HG02571 (cell line): ENCODE measurements around the gene SEC14L6.

Experiments
- ATAC-seq: cut with Tn5 transposase; IDR thresholded peaks from one replicate; pipeline ENCODE4 v1.9.1; 2021; ENCODE audit warnings: mild to moderate bottlenecking, moderate library complexity; ENCODE audit not compliant: unreplicated experiment

The SEC14L6 gene

GRCh38 chr22:30538280-30538679 is 8.3 kb downstream of the SEC14L6 start:
- ATAC-seq: no peak

GRCh38 chr22:30537083-30537731 is 9.3 kb downstream of the SEC14L6 start:
- no peak for ATAC-seq

GRCh38 chr22:30535182-30535581 is 11.4 kb downstream of the SEC14L6 start:
- no peak for ATAC-seq

- no peak for ATAC-seq
These were observed 14.6 kb downstream of the SEC14L6 start for GRCh38 chr22:30531651-30532608.

- no peak for ATAC-seq
These were observed 19.9 kb downstream of the SEC14L6 start for GRCh38 chr22:30526656-30527055.

- ATAC-seq: no peak
These were observed 22.7 kb downstream of the SEC14L6 start for GRCh38 chr22:30523646-30524489.

GRCh38 chr22:30521368-30522156 is 25.0 kb downstream of the SEC14L6 start:
- ATAC-seq: no peak

GRCh38 chr22:30519842-30520425 is 26.6 kb downstream of the SEC14L6 start:
- ATAC-seq: no peak

GRCh38 chr22:30516731-30517130 is 29.8 kb downstream of the SEC14L6 start:
- no peak for ATAC-seq

- ATAC-seq: no peak
These were observed 30.3 kb downstream of the SEC14L6 start for GRCh38 chr22:30516273-30516672.

GRCh38 chr22:30514252-30514651 is 32.3 kb downstream of the SEC14L6 start:
- no peak for ATAC-seq

- ATAC-seq: no peak
These were observed 33.1 kb downstream of the SEC14L6 start for GRCh38 chr22:30513462-30513861.

- ATAC-seq: no peak
These were observed 34.6 kb downstream of the SEC14L6 start for GRCh38 chr22:30511911-30512310.

- no peak for ATAC-seq
These were observed 35.4 kb downstream of the SEC14L6 start for GRCh38 chr22:30511109-30511508.

GRCh38 chr22:30508216-30508615 is 38.3 kb downstream of the SEC14L6 start:
- no peak for ATAC-seq

GRCh38 chr22:30507670-30508069 is 38.9 kb downstream of the SEC14L6 start:
- no peak for ATAC-seq

GRCh38 chr22:30506507-30506968 is 40.0 kb downstream of the SEC14L6 start:
- ATAC-seq: no peak

- no peak for ATAC-seq
These were observed 43.0 kb downstream of the SEC14L6 start for GRCh38 chr22:30503551-30503950.

- ATAC-seq: no peak
These were observed 43.6 kb downstream of the SEC14L6 start for GRCh38 chr22:30502911-30503310.

- ATAC-seq: no peak
These were observed 44.4 kb downstream of the SEC14L6 start for GRCh38 chr22:30502153-30502552.
